ENCODE data around the gene SUGCT. TPM values are rescaled to one million over a fixed set of nuclear protein-coding genes. Genes with fewer than 3 reads are reported as not detected.

Gene SUGCT
- total RNA-seq, 1 donor from 2014 or later, result 1.2 TPM

- FAIRE-seq, result no peak
- DNase-seq (ENCODE audit: low spot score in 2 of 2), result no peak
Measured at GRCh38 chr7:40742270-40742669, 607.5 kb downstream of the SUGCT start.

- no peak for FAIRE-seq
- DNase-seq (ENCODE audit: low spot score in 2 of 2), result no peak
Measured at GRCh38 chr7:40746841-40747556, 612.2 kb downstream of the SUGCT start.

- DNase-seq (ENCODE audit: low spot score in 2 of 2), result no peak
Measured at GRCh38 chr7:40747856-40748255, 613.1 kb downstream of the SUGCT start.

GRCh38 chr7:40749877-40750276, 615.1 kb downstream of the SUGCT start:
- FAIRE-seq (no peak), DNase-seq (ENCODE audit: low spot score in 2 of 2) (no peak)

More at GRCh38 chr7:40747856-40748255, 613.1 kb downstream of the SUGCT start:
- no peak for FAIRE-seq

GRCh38 chr7:40753455-40753854, 618.6 kb downstream of the SUGCT start:
- DNase-seq (ENCODE audit: low spot score in 2 of 2), result no peak
- FAIRE-seq, result no peak

- DNase-seq (ENCODE audit: low spot score in 2 of 2) (no peak), FAIRE-seq (no peak)
Measured at GRCh38 chr7:40755438-40755837, 620.6 kb downstream of the SUGCT start.

GRCh38 chr7:40757109-40757508, 622.3 kb downstream of the SUGCT start:
- DNase-seq (ENCODE audit: low spot score in 2 of 2), result no peak

GRCh38 chr7:40758590-40758989, 623.8 kb downstream of the SUGCT start:
- no peak for FAIRE-seq
- DNase-seq (ENCODE audit: low spot score in 2 of 2), result no peak

More at GRCh38 chr7:40757109-40757508, 622.3 kb downstream of the SUGCT start:
- FAIRE-seq, result no peak

- FAIRE-seq (no peak), DNase-seq (ENCODE audit: low spot score in 2 of 2) (no peak)
Measured at GRCh38 chr7:40760293-40760964, 625.6 kb downstream of the SUGCT start.

GRCh38 chr7:40760987-40761386, 626.2 kb downstream of the SUGCT start:
- no peak for FAIRE-seq
- no peak for DNase-seq (ENCODE audit: low spot score in 2 of 2)

GRCh38 chr7:40761762-40762560, 627.2 kb downstream of the SUGCT start:
- DNase-seq (ENCODE audit: low spot score in 2 of 2) (no peak), FAIRE-seq (no peak)

- DNase-seq (ENCODE audit: low spot score in 2 of 2) (no peak), FAIRE-seq (no peak)
Measured at GRCh38 chr7:40763319-40764287, 628.8 kb downstream of the SUGCT start.

- FAIRE-seq (no peak), DNase-seq (ENCODE audit: low spot score in 2 of 2) (no peak)
Measured at GRCh38 chr7:40765639-40766038, 630.8 kb downstream of the SUGCT start.

GRCh38 chr7:40772096-40772495, 637.3 kb downstream of the SUGCT start:
- no peak for DNase-seq (ENCODE audit: low spot score in 2 of 2)
- FAIRE-seq, result no peak

GRCh38 chr7:40773656-40774055, 638.9 kb downstream of the SUGCT start:
- no peak for FAIRE-seq
- DNase-seq (ENCODE audit: low spot score in 2 of 2), result no peak

- no peak for DNase-seq (ENCODE audit: low spot score in 2 of 2)
- FAIRE-seq, result no peak
Measured at GRCh38 chr7:40775877-40776276, 641.1 kb downstream of the SUGCT start.

GRCh38 chr7:40777730-40778312, 643.0 kb downstream of the SUGCT start:
- no peak for DNase-seq (ENCODE audit: low spot score in 2 of 2)
- FAIRE-seq, result no peak

GRCh38 chr7:40780460-40780859, 645.7 kb downstream of the SUGCT start:
- peak; percentile 78 for FAIRE-seq
- no peak for DNase-seq (ENCODE audit: low spot score in 2 of 2)

- DNase-seq (ENCODE audit: low spot score in 2 of 2) (no peak), FAIRE-seq (no peak)
Measured at GRCh38 chr7:40782836-40783235, 648.0 kb downstream of the SUGCT start.

GRCh38 chr7:40784176-40784575, 649.4 kb downstream of the SUGCT start:
- FAIRE-seq (no peak), DNase-seq (ENCODE audit: low spot score in 2 of 2) (no peak)
